H1 (cell line): ENCODE results near the gene EFCAB6. TPM values are rescaled to one million over a fixed set of nuclear protein-coding genes. Genes with fewer than 3 reads are reported as not detected.

Experiments
- EP300 ChIP-seq, 2 experiments: IDR thresholded peaks; 1 replicate in 1 of 2; 2 replicates in 1 of 2; pipeline ENCODE4 v1.6.1; 2011 to 2012; ENCODE audit warnings: low read depth in 2 of 2, low read length in 2 of 2, mild to moderate bottlenecking in 2 of 2, borderline replicate concordance in 1 of 2, inconsistent platforms in 1 of 2, moderate library complexity in 1 of 2
- KDM1A ChIP-seq: fragments of 200-600, 300-600 bp; sonication (generic); IDR thresholded peaks from 2 replicates; pipeline ENCODE4 v1.7.1; 2016; ENCODE audit warnings: mild to moderate bottlenecking, low read length, borderline replicate concordance
- RFX5 ChIP-seq: IDR thresholded peaks from 2 replicates; pipeline ENCODE4 v1.6.1; 2011; ENCODE audit warnings: low read depth, low read length, improper control_type of control experiment, borderline replicate concordance
- USF2 ChIP-seq: IDR thresholded peaks from 2 replicates; pipeline ENCODE4 v1.6.1; 2011; ENCODE audit warnings: low read length, improper control_type of control experiment
- polyA plus RNA-seq, 7 experiments: library from polyadenylated mRNA; depleted of rRNA in 3 of 7; stranded (reverse) in 5 of 7; unstranded in 2 of 7; fragments of >200 nt in 5 of 7; fragments of 200-250 nt in 2 of 7; gene quantifications; 1 replicate in 5 of 7; 2 replicates in 1 of 7; 4 replicates in 1 of 7; pipeline versions ENCODE4 v1.2.1 to v1.2.3, GENCODE V29; 2011 to 2013; ENCODE audit warnings: missing spikeins in 2 of 7, mixed read lengths in 2 of 7
- total RNA-seq: library from RNA; stranded (reverse); fragmentation: NEBNext Ultra II Directional; extraction: Animal tissue kit (Norgen Biotek cat#: 25700); gene quantifications from 2 replicates; pipeline ENCODE4 v1.2.1, GENCODE V29; 2021

The EFCAB6 gene
- total and polyA plus RNA-seq, 2 of the 8 experiments (the other 6 are each of a cell fraction or from before 2014, with no cell fraction given) = 0.32 to 1.7 TPM

GRCh38 chr22:43754176-43754575, 57.9 kb downstream of the EFCAB6 start (continued):
- TF ChIP-seq EP300 (IDR thresholded peaks at IDR 0.05; ENCODE audit: borderline replicate concordance in 1 of 2, low read depth in 2 of 2, low read length in 2 of 2) (no peak), USF2 (no peak), KDM1A (no peak), RFX5 (no peak)
- TF ChIP-seq, all 59 proteins: peak for 0
